K562 (cell line): ENCODE data around the gene SPIN1. TPM values are rescaled to one million over a fixed set of nuclear protein-coding genes. Genes with fewer than 3 reads are reported as not detected.

Experiments
- ATAC-seq: fragments of 200-7000 bp; cut with Tn5 transposase; 3 replicates; pipeline ENCODE4 v1.9.1; 2020; ENCODE audit warnings: moderate library complexity
- BruUV-seq: library from RNA; stranded (reverse); fragments of 400-500 nt; replicated peaks from 2 replicates; lab custom pipeline; 2021; lab: Mats Ljungman, UMichigan
- CTCF ChIA-PET: fragments of 300-600 bp; formaldehyde crosslinking; extraction: SDS; loops from one replicate; lab custom pipeline; 2021; ENCODE audit warnings: low intra/inter-chr PET ratio; lab: Yijun Ruan, JAX
- POLR2A ChIA-PET: fragments of 300-600, 350-650 bp; sonication (Branson Sonifier 250); formaldehyde crosslinking; extraction: SDS; loops from one replicate; lab custom pipeline; 2021; ENCODE audit warnings: antibody characterized with exemption, inconsistent platforms; lab: Yijun Ruan, JAX
- DNase-seq, 4 experiments: peaks; one replicate each; pipeline versions ENCODE4 v3.0.0 to v3.0.0-alpha.2; 2011 to 2018; ENCODE audit warnings: low spot score in 3 of 4, mixed read lengths in 3 of 4; ENCODE audit errors: extremely low read depth in 1 of 4
- FAIRE-seq: peaks from 2 replicates; lab custom pipeline; 2011; peaks lifted over from hg19 to GRCh38; lab: Jason Lieb, UNC
- H2AFZ ChIP-seq: 2 replicates; pipeline ENCODE4 v1.6.0; 2011; ENCODE audit warnings: low read depth, low read length, control low read depth, inconsistent platforms
- H3K27ac ChIP-seq: fragments of 200-600 bp; 3 replicates; pipeline ENCODE4 v1.8.0; 2011; ENCODE audit warnings: low read depth, mild to moderate bottlenecking, control low read depth, inconsistent platforms, low read length, moderate library complexity, mixed read lengths; ENCODE audit errors: extremely low read depth
- H3K27me3 ChIP-seq, 2 experiments: fragments of 300-600 bp in 1 of 2; 2 replicates in 1 of 2; 3 replicates in 1 of 2; pipeline versions ENCODE4 v1.6.0 to v1.8.0; 2011; ENCODE audit warnings: inconsistent platforms in 2 of 2, low read length in 2 of 2, mild to moderate bottlenecking in 1 of 2, mixed read lengths in 1 of 2, moderate library complexity in 1 of 2; ENCODE audit not compliant: control insufficient read depth in 2 of 2, insufficient read depth in 2 of 2
- H3K36me3 ChIP-seq: fragments of 300-600 bp; 3 replicates; pipeline ENCODE4 v1.8.0; 2011; ENCODE audit warnings: mild to moderate bottlenecking, low read length, inconsistent platforms; ENCODE audit not compliant: control insufficient read depth, insufficient read depth
- H3K4me1 ChIP-seq, 2 experiments: fragments of 200-600 bp in 1 of 2; replicated peaks in 1 of 2; 2 replicates in 1 of 2; 3 replicates in 1 of 2; pipeline versions ENCODE4 v1.5.1 to v1.8.0; 2011; ENCODE audit warnings: inconsistent platforms in 2 of 2, low read length in 2 of 2, mild to moderate bottlenecking in 1 of 2, mixed read lengths in 1 of 2, moderate library complexity in 1 of 2; ENCODE audit not compliant: control insufficient read depth in 2 of 2, insufficient read depth in 2 of 2
- H3K4me2 ChIP-seq: 2 replicates; pipeline ENCODE4 v1.6.1; 2011; ENCODE audit warnings: low read length, control low read depth, inconsistent platforms, mixed read lengths; ENCODE audit not compliant: insufficient read depth
- H3K4me3 ChIP-seq: fragments of 200-600 bp; sonication (generic), shearing (Covaris generic); 2 replicates; pipeline ENCODE4 v1.5.1; 2016; ENCODE audit warnings: control low read depth, inconsistent platforms
- H3K79me2 ChIP-seq: fragments of 200-600 bp; 3 replicates; pipeline ENCODE4 v1.8.0; 2011; ENCODE audit warnings: low read length, inconsistent platforms; ENCODE audit not compliant: control insufficient read depth, insufficient read depth
- H3K9ac ChIP-seq, 2 experiments: 2 replicates each; pipeline versions ENCODE4 v1.6.0 to v1.6.1; 2011; ENCODE audit warnings: low read depth in 2 of 2, low read length in 2 of 2, control low read depth in 1 of 2, inconsistent platforms in 1 of 2, mild to moderate bottlenecking in 1 of 2, mixed read lengths in 1 of 2; ENCODE audit not compliant: insufficient read depth in 1 of 2
- H3K9me1 ChIP-seq: one replicate; pipeline ENCODE4 v1.6.0; 2011; ENCODE audit warnings: inconsistent platforms, mild to moderate bottlenecking, low read length, moderate library complexity; ENCODE audit not compliant: control insufficient read depth, insufficient read depth
- H3K9me3 ChIP-seq: replicated peaks from 2 replicates; pipeline ENCODE4 v1.5.1; 2011; ENCODE audit warnings: low read depth, low read length, inconsistent platforms; ENCODE audit not compliant: control insufficient read depth, insufficient read depth
- H4K20me1 ChIP-seq: replicated peaks from 2 replicates; pipeline ENCODE4 v1.6.1; 2011; ENCODE audit warnings: low read length, inconsistent platforms, mixed read lengths; ENCODE audit not compliant: control insufficient read depth, insufficient read depth
- ASH1L ChIP-seq: fragments of 450-650 bp; IDR thresholded peaks from 2 replicates; pipeline ENCODE4 v1.6.1; 2018; ENCODE audit warnings: borderline replicate concordance, mild to moderate bottlenecking, low read depth; ENCODE audit not compliant: partially characterized antibody
- BRD9 ChIP-seq: fragments of 450-650 bp; IDR thresholded peaks from 2 replicates; pipeline ENCODE4 v1.6.1; 2018; ENCODE audit warnings: low read depth; ENCODE audit not compliant: partially characterized antibody
- HCFC1 ChIP-seq: IDR thresholded peaks from 2 replicates; pipeline ENCODE4 v1.6.1; 2012; ENCODE audit warnings: low read depth, low read length, improper control_type of control experiment
- ILK ChIP-seq: fragments of 450-650 bp; IDR thresholded peaks from 2 replicates; pipeline ENCODE4 v1.6.1; 2016; ENCODE audit warnings: missing genetic modification characterization, low read depth, mild to moderate bottlenecking, missing compliant biosample characterization, moderate library complexity, borderline replicate concordance
- MAFG ChIP-seq: fragments of 450-650 bp; conservative IDR thresholded peaks from 2 replicates; pipeline ENCODE4 v1.6.1; 2016; ENCODE audit warnings: missing genetic modification characterization, missing compliant biosample characterization
- MNT ChIP-seq, 2 experiments: fragments of 450-650 bp; conservative IDR thresholded peaks; 2 replicates each; pipeline ENCODE4 v1.6.1; 2017; ENCODE audit warnings: mild to moderate bottlenecking in 2 of 2, moderate library complexity in 2 of 2
- MTA3 ChIP-seq: fragments of 450-650 bp; formaldehyde crosslinking; IDR thresholded peaks from 2 replicates; pipeline ENCODE4 v1.6.1; 2017; ENCODE audit warnings: mild to moderate bottlenecking, borderline replicate concordance
- NFIC ChIP-seq: fragments of 450-650 bp; IDR thresholded peaks from 2 replicates; pipeline ENCODE4 v1.6.1; 2017; ENCODE audit warnings: mild to moderate bottlenecking, inconsistent platforms
- PHF21A ChIP-seq: fragments of 450-650 bp; IDR thresholded peaks from 2 replicates; pipeline ENCODE4 v1.6.1; 2017; ENCODE audit warnings: low read depth, borderline replicate concordance
- RBM17 ChIP-seq: fragments of 200-400 bp; formaldehyde crosslinking; IDR thresholded peaks from 2 replicates; pipeline ENCODE4 v1.6.1; 2017; ENCODE audit warnings: low read depth, mild to moderate bottlenecking, low read length, borderline replicate concordance
- SNIP1 ChIP-seq: fragments of 450-650 bp; IDR thresholded peaks from 2 replicates; pipeline ENCODE4 v1.7.1; 2017; ENCODE audit warnings: low read depth, mild to moderate bottlenecking
- SP2 ChIP-seq: IDR thresholded peaks from 2 replicates; pipeline ENCODE4 v1.6.1; 2011; ENCODE audit warnings: mild to moderate bottlenecking, low read depth, low read length, moderate library complexity; ENCODE audit not compliant: poor library complexity, severe bottlenecking; ENCODE audit errors: extremely low read depth
- TAF7 ChIP-seq: fragments of 450-650 bp; IDR thresholded peaks from 2 replicates; pipeline ENCODE4 v1.6.1; 2016; ENCODE audit warnings: missing genetic modification characterization, missing compliant biosample characterization
- TEAD1 ChIP-seq, 2 experiments: fragments of 450-650 bp in 1 of 2; sonication (generic) in 1 of 2; formaldehyde crosslinking; IDR thresholded peaks; 2 replicates each; pipeline versions ENCODE4 v1.4.0 to v1.8.0; 2020 to 2022; ENCODE audit warnings: mild to moderate bottlenecking in 2 of 2, missing genetic modification reagents in 1 of 2
- TRIM24 ChIP-seq, 2 experiments: fragments of 450-650 bp; IDR thresholded peaks; 2 replicates each; pipeline ENCODE4 v1.6.1; 2016
- ZBTB5 ChIP-seq: fragments of 450-650 bp; IDR thresholded peaks from 2 replicates; pipeline ENCODE4 v1.6.1; 2017; ENCODE audit warnings: antibody characterized with exemption
- ZNF143 ChIP-seq: sonication (generic); formaldehyde crosslinking; IDR thresholded peaks from 2 replicates; pipeline ENCODE4 v1.9.0; 2022; ENCODE audit warnings: mild to moderate bottlenecking, missing genetic modification reagents
- ZNF212 ChIP-seq: fragments of 450-650 bp; formaldehyde crosslinking; IDR thresholded peaks from 2 replicates; pipeline ENCODE4 v1.4.0; 2020; ENCODE audit warnings: mild to moderate bottlenecking
- ZNF384 ChIP-seq: IDR thresholded peaks from 2 replicates; pipeline ENCODE4 v1.6.1; 2012; ENCODE audit warnings: low read depth, low read length, improper control_type of control experiment
- ZZZ3 ChIP-seq: fragments of 450-650 bp; IDR thresholded peaks from 2 replicates; pipeline ENCODE4 v1.6.1; 2016; ENCODE audit warnings: antibody characterized with exemption, mild to moderate bottlenecking, moderate library complexity
- WGBS: fragments of 100-300 bp; shearing (Covaris generic); methylation state at CpG from one replicate; pipeline ENCODE4 v1.1.6; 2016; ENCODE audit warnings: low coverage, mixed read lengths; ENCODE audit not compliant: insufficient coverage; ENCODE audit errors: missing lambda C conversion rate; 5-methylcytosine and 5-hydroxymethylcytosine counted together
- in situ Hi-C: fragments of 300-500 bp; cut with MboI; formaldehyde crosslinking; loops from 4 replicates; pipeline ENCODE4 v1.15.0; 2018; ENCODE audit warnings: inconsistent platforms, mixed read lengths
- intact Hi-C: fragments of 100-400 bp; cut with micrococcal nuclease; formaldehyde crosslinking; loops from 2 replicates; pipeline ENCODE4 v1.14.2; 2022
- polyA plus RNA-seq, 8 experiments: library from polyadenylated mRNA; depleted of rRNA in 4 of 8; stranded (reverse) in 5 of 8; unstranded in 3 of 8; fragments of >200 nt; fragmentation: Nextera tagmentation in 2 of 8; fragmentation: Illumina TruSeq in 1 of 8; extraction: Ambion mirVana in 2 of 8; extraction: Trizol in 1 of 8; gene quantifications; 2 replicates each; pipeline versions ENCODE4 v1.2.1 to v1.2.3, GENCODE V29; 2011 to 2014; ENCODE audit warnings: inconsistent platforms in 1 of 8, missing spikeins in 1 of 8
- total RNA-seq, 7 experiments: library from RNA; depleted of rRNA in 6 of 7; stranded (reverse); fragments of >200 nt in 6 of 7; fragmentation: Illumina TruSeq in 2 of 7; extraction: Trizol in 2 of 7; gene quantifications; 2 replicates each; pipeline versions ENCODE4 v1.2.1 to v1.2.3, GENCODE V29; 2011 to 2021; ENCODE audit warnings: low replicate concordance in 1 of 7

Gene SPIN1
- total and polyA plus RNA-seq, 9 of the 15 experiments (the other 6 are each of a cell fraction or from before 2014, with no cell fraction given) = 7.4 to 25.7 (median 15.6) TPM

DNA sequence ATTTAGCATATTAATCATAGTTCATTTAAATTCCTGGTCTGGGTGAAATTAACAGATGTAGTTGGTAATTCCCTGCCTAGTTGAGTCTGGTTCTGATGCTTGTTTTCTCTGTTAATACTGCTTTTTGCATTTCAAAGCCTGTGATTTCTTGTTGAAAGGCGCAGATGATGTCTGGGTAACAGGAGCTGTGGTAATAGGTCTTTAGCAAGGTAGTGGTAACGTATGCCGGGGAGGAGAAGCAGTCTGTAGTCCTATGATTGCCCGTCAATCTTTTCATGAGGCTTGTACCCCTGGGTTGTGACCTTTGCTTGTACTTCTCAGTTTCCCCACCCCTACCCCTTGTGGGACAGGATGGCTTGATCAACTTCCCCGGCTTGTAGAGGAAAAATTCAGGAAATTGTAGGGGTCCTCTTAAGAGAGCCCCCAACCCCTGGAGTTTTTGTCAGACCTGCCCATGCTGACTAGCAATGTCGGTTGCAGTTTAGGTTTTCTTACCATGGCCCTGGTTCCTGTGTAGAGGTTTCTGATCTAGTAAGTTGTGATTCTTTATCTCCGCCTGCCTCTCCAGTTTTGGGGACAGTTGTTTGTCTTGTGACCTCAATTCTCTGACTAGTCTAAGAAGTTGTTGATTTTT, 55.4 kb downstream of the SPIN1 start:
- Histone ChIP-seq H2AFZ (no peak overlapping the region), H3K27ac (no peak overlapping the region), H4K20me1 (no peaks in the 10 kb centered on the region), H3K36me3 (no peaks in the 10 kb centered on the region), H3K4me3 (no peak overlapping the region), H3K4me2 (no peak overlapping the region), H3K9me3 (no peaks in the 10 kb centered on the region), H3K4me1 (no peaks in the 10 kb centered on the region), H3K9ac (no peak overlapping the region), H3K79me2 (no peaks in the 10 kb centered on the region; the same call in 1 of the 3 replicates), H3K27me3 (no peaks in the 10 kb centered on the region), H3K9me1 (no peaks in the 10 kb centered on the region)
- FAIRE-seq (no peak), ATAC-seq (no peak), DNase-seq (no peak)
- BruUV-seq = no TSS peak
- intact Hi-C loops = no loop called here
- ChIA-PET POLR2A (no interaction called here), CTCF (no interaction called here)
- WGBS = 76% methylated on average over 5 of the region's 7 CpGs
- TF ChIP-seq SP2 (no peak), NFIC (no peak), TRIM24 (IDR thresholded peaks at IDR 0.05) (no peak), ZNF384 (no peak), ZZZ3 (no peak), PHF21A (no peak), ZBTB5 (no peak), ASH1L (no peak), ILK (tag) (no peak), RBM17 (no peak), SNIP1 (no peak), MNT (conservative IDR thresholded peaks at IDR 0.05) (no peak), HCFC1 (no peak), MTA3 (no peak), MAFG (tag) (no peak), BRD9 (no peak), ZNF143 (CRISPR knock-in tag) (no peak), TAF7 (tag) (no peak), ZNF212 (CRISPR knock-in tag) (no peak), TEAD1 (CRISPR knock-in tag; IDR thresholded peaks at IDR 0.05) (no peak)
- in situ Hi-C loops = no loop called here
